Stimulated activated CD8-positive, alpha-beta memory T cell treated with anti-CD3 and anti-CD28 coated beads, Interleukin-4, amount 100 ng/mL, for 24 hours (primary cell): ENCODE results near the gene PHTF2.
"Not testable (repeated sequence)": the region's sequence is repeated elsewhere in the genome, so short reads cannot be mapped to it uniquely, and the experiment has no call there.

Experiments used
- DNase-seq: peaks from one replicate; pipeline ENCODE4 v3.0.0-alpha.2; 2020; ENCODE audit warnings: low read depth

PHTF2 gene

GRCh38 chr7:77989981-77990566 is 191.5 kb downstream of the PHTF2 start:
- peak; percentile 2 for DNase-seq

GRCh38 chr7:77991656-77992055 is 193.1 kb downstream of the PHTF2 start:
- DNase-seq: no peak

DNA sequence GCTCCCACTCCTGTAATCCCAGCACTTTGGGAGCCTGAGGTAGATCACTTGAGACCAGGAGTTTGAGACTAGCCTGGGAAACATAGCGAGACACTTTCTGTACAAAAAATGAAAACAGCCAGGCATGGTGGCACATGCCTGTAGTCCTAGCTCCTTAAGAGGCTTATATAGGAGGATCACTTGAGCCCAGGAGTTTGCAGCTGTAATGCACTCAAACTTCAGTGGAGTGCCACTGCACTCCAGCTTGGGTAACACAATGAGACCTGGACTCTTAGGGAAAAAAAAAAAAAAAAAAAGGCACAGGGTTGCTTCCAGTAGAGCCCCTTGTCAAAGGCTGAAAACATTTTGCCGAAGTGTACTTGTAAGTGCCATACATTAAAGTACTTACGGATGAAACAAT is 195.3 kb downstream of the PHTF2 start:
- no peak for DNase-seq

DNA sequence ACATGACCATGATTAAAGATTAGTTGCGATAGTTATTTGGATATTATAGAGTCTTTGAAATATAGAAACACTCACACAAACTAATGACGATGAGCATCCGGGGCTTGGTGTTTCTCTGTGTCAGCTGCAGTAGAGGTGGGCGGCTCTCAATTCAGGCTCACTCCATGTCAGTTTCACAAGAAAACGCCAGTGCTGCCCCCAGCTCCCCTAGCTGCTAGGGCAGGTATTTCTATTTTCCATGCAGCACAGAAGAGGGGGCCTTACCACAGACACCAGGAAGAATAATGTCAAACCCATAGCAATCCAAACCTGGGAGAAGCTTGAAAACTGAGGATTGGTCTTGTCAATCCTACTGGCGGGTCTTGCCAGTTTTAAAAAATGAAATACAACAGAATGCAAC is 197.1 kb downstream of the PHTF2 start:
- no peak for DNase-seq

GRCh38 chr7:77999168-77999567 is 200.6 kb downstream of the PHTF2 start:
- not testable (repeated sequence) for DNase-seq

DNA sequence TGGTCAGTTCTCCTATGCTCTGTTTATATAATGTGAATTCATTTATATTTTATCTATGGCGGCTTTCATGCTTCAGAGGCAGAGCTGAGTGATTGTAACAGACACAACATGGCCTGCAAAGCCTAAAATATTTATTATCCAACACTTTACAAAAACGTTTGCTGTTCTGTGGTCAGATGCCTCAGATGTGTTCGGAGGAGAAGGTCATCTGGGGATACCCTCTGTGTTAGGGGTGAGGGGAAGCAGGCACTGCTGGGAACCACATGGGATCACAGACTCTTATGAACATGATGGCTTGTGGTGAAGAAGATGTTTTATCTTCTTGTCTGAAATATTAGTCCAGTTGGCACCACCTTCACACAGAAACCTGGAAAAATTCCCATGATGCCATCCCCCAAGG is 203.4 kb downstream of the PHTF2 start:
- DNase-seq: no peak

DNA sequence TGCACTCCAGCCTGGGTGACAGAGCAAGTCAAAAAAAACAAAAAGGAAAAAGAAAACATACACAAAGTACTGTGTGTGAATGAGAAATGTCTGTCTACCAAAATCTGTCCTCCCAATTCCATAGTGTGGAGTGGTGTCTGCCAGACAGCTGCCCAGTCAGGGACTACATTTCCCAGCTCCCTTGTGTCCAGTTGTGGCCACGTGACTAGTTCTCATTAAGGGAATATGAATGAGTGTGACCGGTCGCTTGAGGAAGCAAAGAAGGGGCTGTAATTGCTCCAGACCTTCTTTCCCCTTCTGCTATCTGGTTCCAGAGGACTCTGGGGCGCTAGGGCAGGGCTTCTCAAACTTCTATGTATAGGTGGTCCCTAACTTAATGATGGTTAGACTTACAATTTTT is 204.1 kb downstream of the PHTF2 start:
- DNase-seq: no peak

- DNase-seq: no peak
Measured at GRCh38 chr7:78006063-78006755, 207.6 kb downstream of the PHTF2 start.
